ENCODE results near the gene SSC5D. TPM values are rescaled to one million over a fixed set of nuclear protein-coding genes. Genes with fewer than 3 reads are reported as not detected.

SSC5D gene
- 0.36 TPM in 1 of 2 replicates, not detected in the other for total RNA-seq

GRCh38 chr19:55487924-55488687, at the start of gene SSC5D:
TSS of gene SSC5D (plus strand) at chr19:55488436. CDS start at chr19:55488590, 154 bp downstream.

DNA sequence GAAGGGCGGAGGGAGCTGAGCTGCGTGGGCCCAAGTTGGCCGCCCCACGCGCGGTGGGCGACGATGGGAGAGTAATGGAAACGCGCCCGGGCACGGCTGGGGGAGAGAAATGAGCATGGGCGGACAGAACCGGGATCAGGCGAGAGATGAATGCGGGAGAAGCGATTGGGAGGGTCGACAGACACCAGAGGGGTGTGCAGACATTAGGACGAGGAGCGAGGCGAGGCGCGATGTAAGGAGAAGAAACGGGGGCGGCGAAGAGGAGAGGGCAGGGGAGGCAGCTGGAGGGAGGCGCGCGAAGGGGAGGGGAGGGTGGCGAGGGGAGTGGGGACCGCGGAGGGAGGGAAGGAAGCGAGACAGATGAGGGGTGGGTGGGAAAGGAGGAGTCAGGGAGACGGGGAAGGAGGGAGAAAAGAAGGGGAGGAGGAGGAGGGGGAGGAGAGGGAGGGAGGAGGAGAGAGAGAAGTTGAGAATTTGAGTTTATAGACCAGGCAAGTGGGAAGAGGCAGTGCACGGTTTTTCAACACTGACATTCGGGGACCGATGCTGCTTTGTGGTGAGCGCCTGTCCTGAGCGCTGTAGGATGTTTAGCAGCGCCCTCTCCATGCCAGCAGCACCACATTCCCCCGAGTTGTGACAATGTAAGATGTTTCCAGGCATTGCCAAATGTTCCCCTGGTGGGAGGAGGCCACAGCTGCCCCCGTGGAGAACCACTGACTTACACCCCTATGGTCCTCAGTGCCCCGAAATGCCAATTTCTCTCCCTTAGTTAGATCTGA, 45.0 kb upstream of the SSC5D start, which contains the start of gene SHISA7:
Gene SHISA7, minus strand, starts transcription at position 256 of the 779 bp plus-strand sequence. CDS start 437 bp downstream, outside the sequence.

GRCh38 chr19:55461259-55461973, 26.8 kb upstream of the SSC5D start, which contains the start of gene ISOC2:
TSS of gene ISOC2 (minus strand) at chr19:55461642. CDS start at chr19:55456486, 5,156 bp downstream.

DNA sequence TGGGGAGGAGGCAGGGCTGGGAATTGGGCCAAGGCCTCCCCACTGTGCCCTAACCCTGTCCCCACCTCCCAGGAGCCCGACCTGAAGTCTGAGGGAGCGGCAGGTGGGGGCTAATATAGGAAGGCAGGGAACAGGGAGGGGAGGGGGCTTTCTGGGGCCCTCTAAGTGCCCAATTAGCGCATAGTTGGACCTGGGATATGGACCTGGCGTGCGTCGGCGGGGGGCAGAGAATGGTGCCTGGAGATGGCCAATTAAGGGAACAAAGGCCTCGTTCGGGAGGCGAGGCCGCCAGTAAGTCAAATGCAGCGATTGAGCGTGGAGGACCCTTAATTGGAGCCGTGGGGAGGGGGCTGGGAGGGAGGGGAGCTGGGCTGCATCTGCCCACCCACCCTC, 23.6 kb upstream of the SSC5D start, which contains the start of gene C19orf85:
Gene C19orf85, minus strand, starts transcription at position 90 of the 393 bp plus-strand sequence. CDS start 197 bp downstream, outside the sequence.

DNA sequence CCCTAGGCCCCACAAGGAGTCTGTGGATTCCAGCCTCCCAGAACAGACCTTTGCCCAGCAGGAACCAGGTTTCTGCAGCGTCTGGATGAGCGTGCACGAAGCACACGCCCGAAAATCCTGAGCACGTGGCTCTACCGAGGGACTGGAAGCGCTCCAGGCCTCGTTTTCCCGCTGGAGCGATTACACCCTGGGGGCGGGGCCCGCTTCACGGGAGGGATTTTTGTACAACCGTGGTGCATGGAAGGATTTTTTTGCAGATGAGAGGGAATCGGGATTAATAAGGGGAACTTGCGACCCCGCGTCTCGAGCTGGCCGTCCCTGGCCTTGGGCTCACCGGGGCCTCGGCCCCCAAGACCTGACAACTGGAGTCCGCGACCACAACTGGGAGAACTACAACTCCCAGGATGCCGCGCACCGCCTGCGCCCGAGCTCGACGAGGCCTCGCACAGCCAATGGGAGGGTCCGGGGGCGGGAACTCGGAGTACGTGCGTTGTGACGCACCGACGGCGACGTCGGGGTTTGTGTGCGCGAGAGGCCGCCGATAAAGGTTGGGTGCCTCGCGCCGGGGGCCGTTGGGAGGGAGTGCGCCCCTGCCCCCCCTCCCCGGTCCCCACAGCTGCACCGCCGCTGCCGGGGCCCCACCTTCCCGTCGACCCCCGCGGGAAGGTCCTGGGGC, 12.0 kb upstream of the SSC5D start, which contains the start of gene ZNF628:
Gene ZNF628, plus strand, starts transcription at position 518 of the 676 bp plus-strand sequence. CDS start 3,294 bp downstream, outside the sequence.

GRCh38 chr19:55484593-55485438, 3.4 kb upstream of the SSC5D start, which contains the start of gene NAT14:
TSS of gene NAT14 (plus strand) at chr19:55485188. CDS start at chr19:55485709, 521 bp downstream.

DNA sequence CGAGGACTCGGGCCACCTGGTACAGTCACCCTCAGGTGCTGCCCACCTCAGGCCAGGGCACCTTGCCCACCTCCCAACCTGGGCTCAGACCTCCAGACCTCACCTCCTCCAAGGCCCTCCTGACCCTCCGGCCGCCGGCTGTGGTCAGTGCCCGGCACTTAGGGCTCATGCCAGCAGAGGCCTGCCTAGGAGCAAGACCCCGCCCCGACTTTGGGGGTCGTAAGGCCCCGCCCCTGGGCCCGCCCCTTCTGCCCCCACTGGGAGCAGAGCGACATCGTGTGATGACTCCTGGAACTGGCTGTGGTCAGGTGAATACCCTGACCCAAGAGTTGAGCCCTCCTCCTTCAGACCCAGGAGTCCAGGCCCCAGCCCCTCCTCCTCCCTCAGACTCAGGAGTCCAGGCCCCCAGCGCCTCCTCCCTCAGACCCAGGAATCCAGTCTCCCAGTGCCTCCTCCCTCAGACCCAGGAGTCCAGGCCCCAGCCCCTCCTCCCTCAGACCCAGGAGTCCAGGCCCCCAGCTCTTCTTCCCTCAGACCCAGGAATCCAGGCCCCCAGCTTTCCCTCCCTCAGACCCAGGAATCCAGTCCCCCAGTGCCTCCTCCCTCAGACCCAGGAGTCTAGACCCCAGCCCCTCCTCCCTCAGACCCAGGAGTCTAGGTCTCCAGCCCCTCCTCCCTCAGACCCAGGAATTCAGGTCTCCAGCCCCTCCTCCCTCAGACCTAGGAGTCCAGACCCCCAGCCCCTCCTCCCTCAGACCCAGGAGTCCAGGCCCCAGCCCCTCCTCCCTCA, 48.9 kb downstream of the SSC5D start, which contains the start of gene SBK2:
Gene SBK2, minus strand, starts transcription at position 183 of the 790 bp plus-strand sequence. CDS start 839 bp downstream, outside the sequence.

GRCh38 chr19:55545443-55545842, 57.2 kb downstream of the SSC5D start, which contains the start of gene SBK3:
TSS of gene SBK3 (minus strand) at chr19:55545543. CDS start at chr19:55545543, 0 bp downstream.

Other genes starting within 250 kb of the SSC5D start
- 24.9 and 64.2 TPM in 2 replicates for gene PPP6R1, start 229.4 kb upstream of the SSC5D start, total RNA-seq
- gene HSPBP1, start 208.3 kb upstream of the SSC5D start, total RNA-seq, result 32.8 and 33.6 TPM in 2 replicates
- 0.34 and 0.43 TPM in 2 replicates for gene BRSK1, start 204.4 kb upstream of the SSC5D start, total RNA-seq
- gene TMEM150B, start 163.1 kb upstream of the SSC5D start, total RNA-seq, result not detected in 2 replicates
- 6.1 and 6.2 TPM in 2 replicates for gene KMT5C, start 148.6 kb upstream of the SSC5D start, total RNA-seq
- 0.34 and 0.43 TPM in 2 replicates for gene COX6B2, start 133.7 kb upstream of the SSC5D start, total RNA-seq
- not detected in 2 replicates for gene GARIN5B, start 125.2 kb upstream of the SSC5D start, total RNA-seq
- 0.34 and 1.6 TPM in 2 replicates for gene IL11, start 118.0 kb upstream of the SSC5D start, total RNA-seq
- not detected in 2 replicates for gene TMEM190, start 111.6 kb upstream of the SSC5D start, total RNA-seq
- gene TMEM238, start 104.1 kb upstream of the SSC5D start, total RNA-seq, result 2.3 and 4.4 TPM in 2 replicates
- 216 and 276 TPM in 2 replicates for gene RPL28, start 102.5 kb upstream of the SSC5D start, total RNA-seq
- 26.8 and 37.9 TPM in 2 replicates for gene UBE2S, start 80.6 kb upstream of the SSC5D start, total RNA-seq
- not detected in 2 replicates for gene SHISA7, start 45.1 kb upstream of the SSC5D start, total RNA-seq
- gene ISOC2, start 26.8 kb upstream of the SSC5D start, total RNA-seq, result 34.8 and 39.6 TPM in 2 replicates
- not detected in 2 replicates for gene C19orf85, start 23.7 kb upstream of the SSC5D start, total RNA-seq
- gene ZNF628, start 11.8 kb upstream of the SSC5D start, total RNA-seq, result 1.4 and 4.4 TPM in 2 replicates
- gene NAT14, start 3.2 kb upstream of the SSC5D start, total RNA-seq, result 2.1 and 2.7 TPM in 2 replicates
- gene SBK2, start 48.7 kb downstream of the SSC5D start, total RNA-seq, result not detected in 2 replicates
- gene SBK3, start 57.1 kb downstream of the SSC5D start, total RNA-seq, result not detected in 2 replicates
- gene ZNF579, start 92.4 kb downstream of the SSC5D start, total RNA-seq, result 2.4 and 6.7 TPM in 2 replicates
- gene FIZ1, start 111.1 kb downstream of the SSC5D start, total RNA-seq, result 4.8 and 5.4 TPM in 2 replicates
- gene ZNF524, start 111.9 kb downstream of the SSC5D start, total RNA-seq, result 14.8 and 16.1 TPM in 2 replicates
- gene ZNF865, start 117.2 kb downstream of the SSC5D start, total RNA-seq, result 0.68 and 4.1 TPM in 2 replicates
- gene ZNF784, start 136.1 kb downstream of the SSC5D start, total RNA-seq, result 4.1 and 5.1 TPM in 2 replicates
- gene ZNF580, start 152.6 kb downstream of the SSC5D start, total RNA-seq, result 3.1 and 4.6 TPM in 2 replicates
- gene ZNF581, start 155.2 kb downstream of the SSC5D start, total RNA-seq, result 14.4 and 16.8 TPM in 2 replicates
- 3.1 and 6.5 TPM in 2 replicates for gene CCDC106, start 159.8 kb downstream of the SSC5D start, total RNA-seq
- 121 and 156 TPM in 2 replicates for gene U2AF2, start 166.6 kb downstream of the SSC5D start, total RNA-seq
- gene EPN1, start 186.8 kb downstream of the SSC5D start, total RNA-seq, result 21.5 and 192 TPM in 2 replicates
- gene NLRP9, start 250.0 kb downstream of the SSC5D start, total RNA-seq, result not detected in 2 replicates

Measured in nasal cavity respiratory epithelium epithelial cell of viscerocranial mucosa (primary cell).